ENCODE data around the gene FAM210B. TPM values are rescaled to one million over a fixed set of nuclear protein-coding genes. Genes with fewer than 3 reads are reported as not detected.

FAM210B gene
- total and polyA plus RNA-seq, 9 of the 15 experiments (the other 6 are each of a cell fraction or from before 2014, with no cell fraction given) = 12.1 to 87.3 (median 47.6) TPM

- TF ChIP-seq REST (IDR thresholded peaks at IDR 0.05; ENCODE audit: borderline replicate concordance) (no peak), REST (CRISPR knock-in tag; IDR thresholded peaks at IDR 0.05; ENCODE audit: low read depth) (no peak), SUPT5H (IDR thresholded peaks at IDR 0.05) (peak; percentile 14; the same call in 1 of the 2 replicates), CTBP1 (IDR thresholded peaks at IDR 0.05; ENCODE audit: borderline replicate concordance) (peak; percentile 85), PHF8 (IDR thresholded peaks at IDR 0.05; ENCODE audit: borderline replicate concordance, low read length) (no peak), DMBX1 (CRISPR knock-in tag; IDR thresholded peaks at IDR 0.05; ENCODE audit: borderline replicate concordance) (0 out of 2 replicates have a peak, but pooled peaks have one; percentile 18), CLOCK (CRISPR knock-in tag; IDR thresholded peaks at IDR 0.05; ENCODE audit: borderline replicate concordance) (no peak), CHD1 (IDR thresholded peaks at IDR 0.05; ENCODE audit: low read length) (no peak), TSC22D4 (tag; IDR thresholded peaks at IDR 0.05) (no peak)
- TF ChIP-seq, protein P1, sequence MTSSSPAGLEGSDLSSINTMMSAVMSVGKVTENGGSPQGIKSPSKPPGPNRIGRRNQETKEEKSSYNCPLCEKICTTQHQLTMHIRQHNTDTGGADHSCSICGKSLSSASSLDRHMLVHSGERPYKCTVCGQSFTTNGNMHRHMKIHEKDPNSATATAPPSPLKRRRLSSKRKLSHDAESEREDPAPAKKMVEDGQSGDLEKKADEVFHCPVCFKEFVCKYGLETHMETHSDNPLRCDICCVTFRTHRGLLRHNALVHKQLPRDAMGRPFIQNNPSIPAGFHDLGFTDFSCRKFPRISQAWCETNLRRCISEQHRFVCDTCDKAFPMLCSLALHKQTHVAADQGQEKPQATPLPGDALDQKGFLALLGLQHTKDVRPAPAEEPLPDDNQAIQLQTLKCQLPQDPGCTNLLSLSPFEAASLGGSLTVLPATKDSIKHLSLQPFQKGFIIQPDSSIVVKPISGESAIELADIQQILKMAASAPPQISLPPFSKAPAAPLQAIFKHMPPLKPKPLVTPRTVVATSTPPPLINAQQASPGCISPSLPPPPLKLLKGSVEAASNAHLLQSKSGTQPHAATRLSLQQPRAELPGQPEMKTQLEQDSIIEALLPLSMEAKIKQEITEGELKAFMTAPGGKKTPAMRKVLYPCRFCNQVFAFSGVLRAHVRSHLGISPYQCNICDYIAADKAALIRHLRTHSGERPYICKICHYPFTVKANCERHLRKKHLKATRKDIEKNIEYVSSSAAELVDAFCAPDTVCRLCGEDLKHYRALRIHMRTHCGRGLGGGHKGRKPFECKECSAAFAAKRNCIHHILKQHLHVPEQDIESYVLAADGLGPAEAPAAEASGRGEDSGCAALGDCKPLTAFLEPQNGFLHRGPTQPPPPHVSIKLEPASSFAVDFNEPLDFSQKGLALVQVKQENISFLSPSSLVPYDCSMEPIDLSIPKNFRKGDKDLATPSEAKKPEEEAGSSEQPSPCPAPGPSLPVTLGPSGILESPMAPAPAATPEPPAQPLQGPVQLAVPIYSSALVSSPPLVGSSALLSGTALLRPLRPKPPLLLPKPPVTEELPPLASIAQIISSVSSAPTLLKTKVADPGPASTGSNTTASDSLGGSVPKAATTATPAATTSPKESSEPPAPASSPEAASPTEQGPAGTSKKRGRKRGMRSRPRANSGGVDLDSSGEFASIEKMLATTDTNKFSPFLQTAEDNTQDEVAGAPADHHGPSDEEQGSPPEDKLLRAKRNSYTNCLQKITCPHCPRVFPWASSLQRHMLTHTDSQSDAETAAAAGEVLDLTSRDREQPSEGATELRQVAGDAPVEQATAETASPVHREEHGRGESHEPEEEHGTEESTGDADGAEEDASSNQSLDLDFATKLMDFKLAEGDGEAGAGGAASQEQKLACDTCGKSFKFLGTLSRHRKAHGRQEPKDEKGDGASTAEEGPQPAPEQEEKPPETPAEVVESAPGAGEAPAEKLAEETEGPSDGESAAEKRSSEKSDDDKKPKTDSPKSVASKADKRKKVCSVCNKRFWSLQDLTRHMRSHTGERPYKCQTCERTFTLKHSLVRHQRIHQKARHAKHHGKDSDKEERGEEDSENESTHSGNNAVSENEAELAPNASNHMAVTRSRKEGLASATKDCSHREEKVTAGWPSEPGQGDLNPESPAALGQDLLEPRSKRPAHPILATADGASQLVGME (CRISPR knock-in tag; IDR thresholded peaks at IDR 0.05) = no peak
These were observed 56.3 kb downstream of the FAM210B start (continued) for GRCh38 chr20:56414842-56415765.
